Activated CD4-positive, alpha-beta T cell treated with anti-CD3 and anti-CD28 coated beads for 1 hour (primary cell): Measurements from ENCODE around the gene MRPL21.
A peak's percentile ranks its signal among the peaks of the same experiment; 100 is the strongest.

Experiments
- DNase-seq: peaks from one replicate; pipeline ENCODE4 v3.0.0-alpha.2; 2020

Gene MRPL21

DNA sequence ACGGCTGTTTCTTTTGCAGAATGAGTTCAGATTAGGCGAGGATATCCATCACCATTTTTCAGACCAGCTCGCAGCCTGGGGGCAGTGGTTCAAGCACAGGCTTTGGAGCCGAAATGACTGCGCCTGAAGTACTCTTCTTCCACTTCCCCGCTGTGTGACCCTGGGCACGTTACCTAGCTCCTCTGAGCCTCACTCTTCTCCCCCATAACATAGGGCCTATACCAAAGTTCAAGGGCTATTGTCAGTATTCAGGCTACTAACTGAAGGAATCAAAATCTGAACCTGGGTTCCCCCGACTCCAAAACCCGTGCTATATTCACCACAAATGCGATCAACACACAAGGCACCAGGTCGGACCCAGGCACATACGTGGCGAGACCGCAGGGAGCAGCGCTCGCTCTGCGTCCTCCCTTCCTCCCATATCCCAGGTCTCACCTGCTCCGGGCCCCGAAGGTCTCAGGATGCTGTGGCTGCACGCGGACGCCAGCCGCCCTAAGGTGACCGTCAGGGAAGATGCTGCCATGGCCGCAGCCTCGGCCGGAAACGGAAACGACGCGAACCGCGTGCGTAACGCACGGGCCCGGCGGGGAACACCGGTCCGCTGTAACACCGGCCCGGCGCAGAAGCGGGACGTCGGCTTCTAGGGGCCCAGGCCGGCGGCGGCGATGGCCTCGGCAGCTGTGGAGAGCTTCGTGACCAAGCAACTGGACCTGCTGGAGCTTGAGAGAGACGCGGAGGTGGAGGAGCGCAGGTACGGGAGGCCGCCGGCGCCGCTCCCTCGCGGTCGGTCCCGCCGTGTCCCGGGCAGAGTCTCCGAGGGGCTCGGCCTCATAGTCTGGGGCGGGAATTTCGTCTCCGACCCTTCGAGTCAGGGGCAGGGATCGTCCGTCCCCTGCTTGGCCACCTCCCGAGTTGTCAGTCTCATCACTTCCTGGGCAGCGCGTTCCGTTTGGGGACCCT is at the start of gene MRPL21, which contains the start of gene IGHMBP2:
TSS of gene MRPL21 (minus strand) at position 545 of the 960 bp plus-strand sequence. CDS start at position 523, 22 bp downstream.
TSS of gene IGHMBP2 (plus strand) at position 604 of the 960 bp plus-strand sequence. CDS start at position 666, 62 bp downstream.
- DNase-seq: peak; percentile 81

GRCh38 chr11:68950762-68951161 is 47.1 kb upstream of the MRPL21 start:
- no peak for DNase-seq

DNA sequence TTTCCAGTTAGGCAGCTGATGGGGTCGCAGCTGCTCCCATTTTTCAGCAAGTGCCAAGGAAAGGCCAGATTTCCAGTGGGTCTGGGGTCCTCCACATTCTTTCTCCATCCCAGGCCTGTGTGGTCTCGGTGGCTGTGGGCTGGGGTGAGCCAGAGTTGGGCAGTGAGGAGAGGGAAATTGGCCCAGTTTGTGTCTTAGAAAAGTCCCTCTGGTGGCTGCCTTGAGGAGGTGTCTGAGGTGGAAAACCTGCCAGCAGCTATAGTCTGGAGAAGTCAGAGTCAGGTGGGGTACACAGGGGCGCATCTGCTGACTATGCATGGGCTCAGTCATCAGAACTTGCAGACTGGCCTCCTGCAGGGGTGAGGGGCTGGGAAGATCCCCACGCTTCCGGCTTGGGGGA is 46.6 kb upstream of the MRPL21 start:
- no peak for DNase-seq

- DNase-seq: no peak
Observed at GRCh38 chr11:68948935-68949334, 45.3 kb upstream of the MRPL21 start.

- no peak for DNase-seq
Observed at GRCh38 chr11:68948496-68948895, 44.9 kb upstream of the MRPL21 start.

DNA sequence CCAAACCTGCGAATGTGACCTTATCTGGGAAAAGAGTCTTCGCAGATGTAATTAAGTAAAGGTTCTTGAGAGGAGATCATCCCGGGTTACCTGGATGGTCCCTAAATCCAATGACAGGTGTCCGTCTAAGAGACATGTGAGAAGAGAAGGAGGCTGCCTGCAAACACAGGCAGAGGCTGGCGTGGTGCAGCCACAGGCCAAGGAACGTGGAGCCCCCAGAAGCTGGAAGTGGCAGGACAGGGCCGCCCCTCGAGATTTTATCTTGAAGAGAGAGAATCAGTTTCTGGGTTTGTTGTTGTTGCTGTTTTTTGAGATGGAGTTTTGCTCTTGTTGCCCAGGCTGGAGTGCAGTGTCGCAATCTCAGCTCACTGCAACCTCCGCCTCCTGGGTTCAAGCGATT is 43.5 kb upstream of the MRPL21 start:
- DNase-seq: no peak

DNA sequence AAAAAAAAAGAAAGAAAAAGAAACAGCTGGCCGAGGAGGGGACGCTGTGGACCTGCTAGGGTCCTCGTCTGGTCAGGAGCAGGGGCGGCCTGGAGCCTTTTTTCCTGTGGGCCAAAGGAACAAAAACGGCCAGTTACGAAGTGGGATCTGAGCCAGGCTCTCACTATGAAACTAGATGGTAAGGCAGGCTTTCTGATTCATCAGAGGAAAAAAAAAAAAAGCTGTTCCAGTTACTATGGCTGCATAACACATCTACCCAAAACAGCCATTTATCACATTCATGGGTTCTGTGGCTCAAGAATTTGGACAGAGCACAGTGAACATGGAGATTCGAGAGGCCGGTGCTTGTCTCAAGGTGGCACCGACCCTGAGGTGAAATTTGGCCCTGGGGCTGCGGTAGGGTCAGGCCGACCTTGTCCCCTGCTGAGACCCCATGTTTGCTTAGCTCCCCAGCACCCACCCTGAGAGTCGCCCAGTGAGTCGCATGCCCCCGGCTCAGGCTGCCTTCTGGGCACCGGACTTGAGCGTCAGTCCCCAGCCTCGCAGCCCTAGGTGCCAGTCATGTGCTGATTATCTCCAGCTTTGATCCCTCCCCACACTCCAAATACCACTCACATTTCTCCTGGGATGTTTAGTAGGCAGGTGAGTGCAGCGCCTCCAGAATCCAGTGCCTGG is 42.9 kb upstream of the MRPL21 start:
- no peak for DNase-seq

GRCh38 chr11:68942751-68943271 is 39.2 kb upstream of the MRPL21 start:
- no peak for DNase-seq

GRCh38 chr11:68942095-68942620 is 38.5 kb upstream of the MRPL21 start:
- no peak for DNase-seq

GRCh38 chr11:68941324-68942094 is 37.9 kb upstream of the MRPL21 start:
- no peak for DNase-seq

DNA sequence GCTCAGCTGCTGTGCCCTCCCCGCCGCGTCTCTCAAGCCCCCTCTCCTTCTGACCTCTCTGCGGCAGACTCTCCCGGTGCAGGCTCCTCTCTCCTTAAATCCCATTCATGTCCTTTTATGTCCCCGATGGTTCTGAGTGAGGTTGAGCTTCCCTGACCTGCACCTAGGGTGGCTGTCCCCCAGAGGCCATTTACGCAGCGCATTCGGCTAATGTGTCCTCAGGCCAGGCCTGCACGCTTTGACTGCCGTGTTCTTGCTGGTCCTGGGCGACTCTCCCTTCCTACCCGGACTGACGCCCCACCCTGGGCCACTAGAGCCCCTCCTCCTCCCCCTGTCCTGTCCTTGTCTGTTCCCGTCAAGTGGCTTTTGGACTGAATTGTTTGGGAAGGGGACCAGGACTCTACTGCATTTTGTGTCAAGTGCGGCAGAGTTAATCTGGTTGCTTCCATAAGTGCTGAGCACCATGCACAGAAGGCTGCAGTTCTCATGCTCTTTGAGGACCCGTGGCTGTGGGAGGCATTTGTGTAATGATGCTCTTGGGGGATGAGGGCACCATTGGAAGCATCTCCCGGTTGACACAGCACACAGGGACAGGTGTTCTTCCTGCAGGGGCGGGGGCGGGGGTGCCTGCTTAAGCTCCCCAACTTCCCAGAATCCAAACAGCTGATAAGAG is 37.2 kb upstream of the MRPL21 start:
- DNase-seq: no peak

- no peak for DNase-seq
Observed at GRCh38 chr11:68939583-68940555, 36.2 kb upstream of the MRPL21 start.

GRCh38 chr11:68938816-68939582 is 35.4 kb upstream of the MRPL21 start:
- no peak for DNase-seq

DNA sequence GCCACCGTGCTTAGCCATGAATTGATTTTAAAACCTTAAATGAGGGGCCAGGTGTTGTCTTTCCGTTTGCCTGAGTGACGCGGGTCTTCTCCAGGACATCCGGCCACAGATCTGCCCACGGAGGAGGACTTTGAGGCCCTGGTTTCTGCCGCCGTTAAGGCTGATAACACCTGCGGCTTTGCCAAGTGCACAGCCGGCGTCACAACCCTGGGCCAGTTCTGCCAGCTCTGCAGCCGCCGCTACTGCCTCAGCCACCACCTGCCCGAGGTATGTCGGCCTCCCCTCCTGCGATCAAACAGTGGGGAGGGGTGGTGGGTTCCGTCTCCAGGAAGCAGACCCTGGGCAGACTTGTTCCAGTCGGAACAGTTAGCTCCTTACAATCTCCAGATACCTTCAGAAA is 34.5 kb upstream of the MRPL21 start:
- DNase-seq: no peak

- no peak for DNase-seq
Observed at GRCh38 chr11:68936676-68937620, 33.3 kb upstream of the MRPL21 start.

DNA sequence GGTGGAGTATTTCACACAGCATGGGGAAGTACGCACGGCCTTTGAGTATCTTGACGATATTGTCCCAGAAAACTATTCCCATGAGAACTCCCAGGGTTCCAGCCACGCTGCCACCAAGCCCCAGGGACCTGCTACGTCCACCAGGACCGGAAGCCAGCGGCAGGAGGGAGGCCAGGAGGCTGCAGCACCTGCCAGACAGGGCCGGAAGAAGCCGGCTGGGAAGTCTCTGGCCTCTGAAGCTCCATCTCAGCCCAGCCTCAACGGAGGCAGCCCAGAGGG is 32.7 kb upstream of the MRPL21 start:
- DNase-seq: no peak

GRCh38 chr11:68935516-68936357 is 32.1 kb upstream of the MRPL21 start:
- DNase-seq: no peak

DNA sequence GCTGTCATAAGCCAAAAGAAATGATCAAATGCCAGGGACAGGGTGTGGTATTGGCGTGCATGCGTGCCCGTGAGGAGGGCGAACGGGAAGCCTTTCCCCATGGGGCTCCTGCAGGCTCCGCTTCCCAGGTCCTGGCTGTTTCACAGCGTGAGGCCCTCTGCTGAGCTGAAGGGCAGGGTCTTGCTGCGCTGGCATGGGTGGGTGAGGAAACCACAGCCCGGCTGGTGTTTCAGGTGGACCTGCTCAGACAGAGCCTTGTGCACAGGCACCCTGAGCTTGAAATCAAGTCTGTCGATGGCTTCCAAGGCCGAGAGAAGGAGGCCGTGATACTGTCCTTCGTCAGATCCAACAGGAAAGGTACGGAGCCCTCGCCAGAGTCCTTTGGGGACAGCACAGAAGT is 31.4 kb upstream of the MRPL21 start:
- DNase-seq: no peak
